HG03460 (cell line): Measurements from ENCODE around the gene BAZ2B.
"Not testable (repeated sequence)": the region's sequence is repeated elsewhere in the genome, so short reads cannot be mapped to it uniquely, and the experiment has no call there.

Source experiments
- ATAC-seq: cut with Tn5 transposase; IDR thresholded peaks from one replicate; pipeline ENCODE4 v1.9.1; 2021; ENCODE audit not compliant: unreplicated experiment

The BAZ2B gene

GRCh38 chr2:159616286-159616701 lies at the start of gene BAZ2B:
BAZ2B (minus strand) TSS chr2:159616548; CDS start chr2:159478719, 137,829 bp downstream.
- ATAC-seq, result no peak

- ATAC-seq, result no peak
Measured at GRCh38 chr2:159661286-159661685, 44.9 kb upstream of the BAZ2B start.

- no peak for ATAC-seq
Measured at GRCh38 chr2:159658881-159659873, 42.8 kb upstream of the BAZ2B start.

GRCh38 chr2:159653962-159654361 lies 37.6 kb upstream of the BAZ2B start:
- ATAC-seq, result no peak

GRCh38 chr2:159651884-159652283 lies 35.5 kb upstream of the BAZ2B start:
- ATAC-seq, result no peak

GRCh38 chr2:159650574-159650973 lies 34.2 kb upstream of the BAZ2B start:
- ATAC-seq, result no peak

- no peak for ATAC-seq
Measured at GRCh38 chr2:159648643-159649042, 32.3 kb upstream of the BAZ2B start.

- ATAC-seq, result no peak
Measured at GRCh38 chr2:159647667-159648066, 31.3 kb upstream of the BAZ2B start.

GRCh38 chr2:159640176-159640575 lies 23.8 kb upstream of the BAZ2B start:
- ATAC-seq, result no peak

GRCh38 chr2:159639712-159640111 lies 23.4 kb upstream of the BAZ2B start:
- ATAC-seq, result no peak

GRCh38 chr2:159639071-159639470 lies 22.7 kb upstream of the BAZ2B start:
- no peak for ATAC-seq

- no peak for ATAC-seq
Measured at GRCh38 chr2:159637988-159638501, 21.7 kb upstream of the BAZ2B start.

- ATAC-seq, result no peak
Measured at GRCh38 chr2:159637240-159637639, 20.9 kb upstream of the BAZ2B start.

GRCh38 chr2:159635006-159635789 lies 18.9 kb upstream of the BAZ2B start:
- ATAC-seq, result no peak

GRCh38 chr2:159633219-159633618 lies 16.9 kb upstream of the BAZ2B start:
- ATAC-seq, result no peak

- ATAC-seq, result not testable (repeated sequence)
Measured at GRCh38 chr2:159625628-159626027, 9.3 kb upstream of the BAZ2B start.

- no peak for ATAC-seq
Measured at GRCh38 chr2:159623436-159623835, 7.1 kb upstream of the BAZ2B start.

- no peak for ATAC-seq
Measured at GRCh38 chr2:159622966-159623365, 6.6 kb upstream of the BAZ2B start.

- ATAC-seq, result no peak
Measured at GRCh38 chr2:159620796-159621195, 4.4 kb upstream of the BAZ2B start.

- ATAC-seq, result no peak
Measured at GRCh38 chr2:159617646-159618045, 1.3 kb upstream of the BAZ2B start.

- no peak for ATAC-seq
Measured at GRCh38 chr2:159617100-159617499, 752 bp upstream of the BAZ2B start.
